GM20000 (cell line): ENCODE results near the gene KIAA0232.
"Not testable (repeated sequence)": the region's sequence is repeated elsewhere in the genome, so short reads cannot be mapped to it uniquely, and the experiment has no call there.

Experiments
- DNase-seq: peaks from one replicate; pipeline ENCODE4 v3.0.0; 2012; ENCODE audit warnings: low spot score
- TF ChIP-seq, protein P1 (sequence below): IDR thresholded peaks from 2 replicates; pipeline ENCODE4 v1.5.1; 2012; ENCODE audit warnings: mild to moderate bottlenecking, control low read depth; ENCODE audit errors: extremely low read depth, missing control alignments

KIAA0232 gene

DNA sequence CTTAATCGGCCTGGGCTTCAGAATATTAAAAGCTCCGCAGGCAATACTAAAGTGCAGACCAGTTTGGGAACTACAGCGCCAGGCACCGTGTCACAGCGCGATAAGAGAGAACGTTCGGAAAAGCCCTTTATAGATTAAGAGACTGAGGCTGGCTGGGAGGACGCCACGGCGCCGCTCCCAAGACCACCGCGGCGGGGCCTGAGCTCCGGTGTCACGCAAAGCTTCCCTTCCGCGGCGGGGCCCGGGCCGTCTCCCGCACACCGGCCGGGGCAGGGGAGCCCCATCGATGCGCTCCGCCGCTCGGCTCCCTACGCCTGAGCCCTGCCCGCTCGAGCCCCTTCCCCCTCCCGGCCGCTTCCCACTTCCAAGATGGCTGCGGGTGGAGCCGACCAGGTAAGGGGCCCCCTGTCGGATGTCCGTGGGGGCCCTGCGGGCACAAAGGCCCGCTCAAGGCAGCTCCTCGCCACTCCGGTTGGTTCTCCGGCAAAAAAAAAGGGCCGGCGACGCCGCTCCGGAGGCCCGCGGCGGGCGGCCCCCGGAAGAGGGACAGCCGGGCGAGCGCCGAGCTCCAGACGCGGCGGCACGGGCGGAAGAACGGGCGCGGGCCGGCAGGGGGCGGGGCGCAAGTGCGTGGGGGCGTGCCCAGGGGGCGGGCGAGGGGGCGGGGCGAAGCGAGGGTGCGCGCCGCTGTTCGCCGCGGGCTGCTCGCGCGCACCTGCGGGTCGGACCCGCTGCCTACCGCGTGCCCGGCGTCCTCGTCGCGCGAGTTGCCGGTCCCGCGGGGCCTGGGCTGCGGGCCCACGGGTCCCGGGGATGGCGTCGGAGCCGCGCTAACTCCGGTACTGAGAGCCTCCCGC, 126.8 kb downstream of the KIAA0232 start, which contains the start of gene TBC1D14:
TSS of gene TBC1D14 (plus strand) at position 714 of the 857 bp plus-strand sequence. CDS start 13,564 bp downstream, outside the sequence.
- peak; percentile 99 for DNase-seq
- TF ChIP-seq, protein P1, sequence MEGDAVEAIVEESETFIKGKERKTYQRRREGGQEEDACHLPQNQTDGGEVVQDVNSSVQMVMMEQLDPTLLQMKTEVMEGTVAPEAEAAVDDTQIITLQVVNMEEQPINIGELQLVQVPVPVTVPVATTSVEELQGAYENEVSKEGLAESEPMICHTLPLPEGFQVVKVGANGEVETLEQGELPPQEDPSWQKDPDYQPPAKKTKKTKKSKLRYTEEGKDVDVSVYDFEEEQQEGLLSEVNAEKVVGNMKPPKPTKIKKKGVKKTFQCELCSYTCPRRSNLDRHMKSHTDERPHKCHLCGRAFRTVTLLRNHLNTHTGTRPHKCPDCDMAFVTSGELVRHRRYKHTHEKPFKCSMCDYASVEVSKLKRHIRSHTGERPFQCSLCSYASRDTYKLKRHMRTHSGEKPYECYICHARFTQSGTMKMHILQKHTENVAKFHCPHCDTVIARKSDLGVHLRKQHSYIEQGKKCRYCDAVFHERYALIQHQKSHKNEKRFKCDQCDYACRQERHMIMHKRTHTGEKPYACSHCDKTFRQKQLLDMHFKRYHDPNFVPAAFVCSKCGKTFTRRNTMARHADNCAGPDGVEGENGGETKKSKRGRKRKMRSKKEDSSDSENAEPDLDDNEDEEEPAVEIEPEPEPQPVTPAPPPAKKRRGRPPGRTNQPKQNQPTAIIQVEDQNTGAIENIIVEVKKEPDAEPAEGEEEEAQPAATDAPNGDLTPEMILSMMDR = peak; percentile 1

DNA sequence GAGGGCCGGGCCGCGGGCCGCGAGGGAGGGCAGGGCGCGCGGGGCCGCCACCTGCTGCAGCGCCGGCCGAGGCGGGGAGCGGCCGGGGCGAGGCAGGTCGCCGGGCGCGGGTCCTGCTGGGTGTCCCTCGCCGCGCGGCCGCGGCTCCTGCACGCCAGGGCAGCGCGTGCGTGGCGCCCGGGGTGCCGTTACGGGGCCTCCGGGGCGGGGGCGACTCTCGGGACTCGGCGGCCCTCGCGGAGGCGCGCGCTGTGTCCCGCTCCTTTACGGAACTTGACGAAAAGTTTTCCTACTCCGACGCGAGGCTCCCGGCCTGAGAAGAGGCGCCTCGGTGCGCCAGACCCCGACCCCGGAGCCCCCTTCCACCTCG, 127.4 kb downstream of the KIAA0232 start:
- DNase-seq = no peak
- TF ChIP-seq, protein P1 = no peak

DNA sequence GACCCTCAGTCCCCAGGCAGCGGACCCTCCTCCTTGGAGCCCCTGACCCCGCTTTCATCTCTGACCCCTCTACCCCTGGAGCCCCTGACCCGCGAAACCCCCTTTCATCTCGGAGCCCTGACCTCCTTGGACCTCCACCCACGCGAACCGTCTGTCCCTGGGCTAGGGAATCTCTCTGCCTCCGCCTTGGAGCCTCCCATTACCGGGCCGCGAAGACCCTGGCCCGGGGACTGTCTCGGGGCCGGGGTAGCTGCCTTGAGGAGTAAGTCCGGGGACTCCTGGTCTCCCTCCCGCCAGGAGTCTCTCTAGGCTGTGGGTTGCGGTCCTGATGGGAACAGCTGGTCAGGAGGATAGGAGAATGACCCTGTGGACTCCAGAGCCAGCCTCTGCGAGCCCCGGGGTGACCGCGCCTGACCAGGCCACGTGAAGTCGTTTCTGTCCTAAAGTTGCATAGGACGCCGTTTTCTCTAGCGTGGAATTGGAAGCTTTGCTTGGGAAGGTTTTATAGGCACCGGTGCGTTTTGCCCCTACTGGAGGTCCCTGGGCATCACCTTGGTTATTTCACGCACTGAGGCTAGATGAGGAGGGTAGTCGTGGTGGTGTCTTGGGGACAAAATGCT, 127.9 kb downstream of the KIAA0232 start:
- no peak for DNase-seq
- TF ChIP-seq, protein P1 = no peak

DNA sequence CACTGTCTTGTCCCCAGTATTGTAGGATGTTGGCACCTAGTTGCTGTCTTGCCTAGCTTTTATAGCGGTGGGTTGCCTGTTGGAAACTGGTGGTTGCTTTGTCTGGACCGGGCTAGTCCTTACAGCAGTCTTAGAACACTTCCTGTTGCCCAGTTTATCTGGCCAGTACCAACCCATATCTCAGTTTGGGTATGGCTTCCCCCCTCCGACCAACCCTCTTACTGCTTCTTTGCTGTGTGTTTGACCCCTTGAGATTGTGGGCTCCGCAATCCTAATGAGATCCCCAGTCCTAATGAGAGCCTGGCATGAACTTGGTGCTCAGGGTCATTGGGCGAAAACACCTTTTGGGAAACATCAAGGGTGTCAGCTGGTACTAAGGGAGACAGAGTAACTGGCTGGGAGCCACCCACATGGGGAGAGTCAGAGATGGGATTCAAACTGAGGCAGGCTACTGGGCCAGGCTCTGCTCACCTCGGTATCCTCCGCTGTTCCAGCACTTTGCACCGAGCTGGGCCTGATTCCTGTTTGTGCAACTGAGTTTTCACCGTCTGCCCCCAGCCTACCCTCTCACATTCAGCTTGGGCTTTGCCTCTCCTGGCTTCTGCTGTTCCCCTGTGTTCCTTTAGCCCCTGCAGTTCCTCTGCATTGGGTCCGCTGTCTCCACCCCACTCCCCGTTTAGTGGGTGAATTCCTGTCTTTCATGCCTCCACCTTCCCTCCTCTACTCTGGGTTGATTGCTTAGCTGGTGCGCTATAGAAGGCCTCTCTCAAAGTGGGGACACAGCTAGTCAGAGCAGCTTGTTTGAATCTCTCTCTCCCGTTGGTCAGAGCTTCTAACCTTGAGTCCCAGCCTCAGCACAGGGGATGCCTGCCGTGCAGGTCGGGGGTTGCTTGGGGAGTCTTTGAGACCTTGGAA, 128.7 kb downstream of the KIAA0232 start:
- TF ChIP-seq, protein P1 = no peak
- DNase-seq = no peak

DNA sequence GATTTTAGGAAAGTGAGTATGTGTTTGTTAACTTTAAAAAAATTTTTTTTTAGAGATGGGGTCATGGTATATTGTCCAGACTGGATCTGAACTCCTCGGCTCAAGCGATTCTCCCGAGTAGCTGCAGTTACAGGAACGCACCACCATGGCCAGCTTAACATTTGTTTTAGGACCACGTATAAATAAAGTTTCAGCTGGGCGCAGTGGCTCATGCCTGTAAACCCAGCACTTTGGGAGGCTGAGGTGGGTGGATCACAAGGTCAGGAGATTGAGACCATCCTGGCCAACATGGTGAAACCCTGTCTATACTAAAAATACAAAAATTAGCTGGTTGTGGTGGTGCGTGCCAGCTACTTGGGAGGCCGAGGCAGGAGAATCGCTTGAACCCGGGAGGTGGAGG, 129.4 kb downstream of the KIAA0232 start:
- DNase-seq = not testable (repeated sequence)

DNA sequence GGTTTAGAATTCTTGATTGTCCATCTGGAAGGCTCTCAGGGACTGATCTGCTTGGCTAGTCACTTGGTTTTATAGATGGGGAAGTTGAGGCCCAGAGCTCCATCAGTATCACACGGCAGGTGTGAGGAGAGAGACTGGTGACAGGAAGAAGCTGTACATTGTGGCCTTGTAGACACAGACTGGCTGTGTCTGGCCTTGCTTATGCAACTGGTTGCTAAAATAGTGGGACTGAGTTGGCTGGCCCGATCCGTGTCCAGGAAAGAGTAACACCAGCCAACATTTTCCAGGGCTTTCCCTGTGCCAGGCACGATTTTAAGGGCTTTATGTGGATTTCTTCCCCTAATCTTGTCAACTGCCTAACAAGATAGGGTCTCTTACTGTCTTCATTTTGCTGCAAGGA, 129.9 kb downstream of the KIAA0232 start:
- no peak for DNase-seq
- TF ChIP-seq, protein P1 = no peak

DNA sequence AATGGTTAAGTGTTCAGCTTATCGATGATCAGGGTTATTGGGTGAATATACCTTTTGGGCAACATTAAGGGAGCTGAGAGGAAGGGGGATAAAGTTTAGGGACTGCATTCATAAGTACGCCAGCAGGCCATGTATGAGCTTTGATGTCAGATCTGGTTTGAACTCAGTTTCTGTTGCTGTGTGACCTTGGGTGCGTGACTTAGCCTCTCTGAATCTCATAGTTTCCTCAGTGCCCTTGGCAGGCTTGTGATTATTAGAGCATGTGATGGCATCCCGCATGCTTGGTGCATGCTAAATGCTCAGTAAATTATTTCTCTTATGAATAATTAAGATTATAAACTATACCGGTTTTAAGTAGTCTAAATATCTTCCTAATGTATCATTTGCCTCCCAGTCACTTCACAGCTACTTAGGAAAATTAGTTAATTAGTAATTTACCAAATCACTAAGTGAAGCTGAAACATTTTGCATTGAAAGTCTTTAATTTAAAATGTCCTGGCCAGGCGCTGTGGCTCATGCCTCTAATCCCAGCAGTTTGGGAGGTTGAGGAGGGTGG, 130.9 kb downstream of the KIAA0232 start:
- no peak for DNase-seq
- TF ChIP-seq, protein P1 = no peak
